ENCODE data around the gene APOC3. TPM values are rescaled to one million over a fixed set of nuclear protein-coding genes. Genes with fewer than 3 reads are reported as not detected.

Gene APOC3
- total and polyA plus RNA-seq, 4 donors: 608 to 24,129 (median 9,307) TPM

DNA sequence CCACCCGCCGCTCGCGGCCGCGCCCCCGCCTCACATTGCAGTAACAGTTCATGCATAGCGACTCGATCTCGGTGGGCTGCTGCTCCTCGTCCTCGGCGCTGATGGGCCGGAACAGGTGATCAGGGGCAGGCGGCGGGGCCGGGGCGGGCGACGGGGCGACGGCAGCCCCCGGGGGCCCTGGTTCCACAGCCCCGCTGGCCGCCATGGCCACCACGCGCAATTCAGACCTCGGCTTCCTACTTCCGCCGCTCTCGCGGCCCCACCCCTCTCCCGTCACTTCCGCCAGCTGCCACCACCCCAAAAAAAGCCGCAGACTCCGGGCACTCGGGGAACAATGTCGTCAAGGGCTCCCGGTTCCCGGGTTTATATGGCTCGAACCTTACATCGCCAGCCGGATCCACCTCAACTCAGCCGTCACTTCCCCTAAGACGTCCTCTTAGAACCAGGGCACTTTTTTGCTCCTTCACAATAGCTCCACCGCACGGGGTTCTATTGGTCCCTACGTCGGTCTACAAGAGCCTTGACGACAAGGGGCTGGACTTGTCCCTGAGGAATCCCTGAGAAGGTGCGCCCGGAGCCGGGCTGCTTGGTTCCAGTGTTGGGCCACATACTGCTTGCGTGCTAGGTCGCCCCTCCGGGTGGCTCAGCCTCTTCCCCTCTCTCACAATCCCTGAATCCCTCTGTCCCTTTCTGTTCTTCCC is 41.8 kb upstream of the APOC3 start, which contains the start of gene ZPR1 (continued):
- TF ChIP-seq RXRA (IDR thresholded peaks at IDR 0.05) (peak in 1 of 2 donors; percentile 40), SP1 (IDR thresholded peaks at IDR 0.05) (peak; percentile 42)
- TF ChIP-seq, protein P1, sequence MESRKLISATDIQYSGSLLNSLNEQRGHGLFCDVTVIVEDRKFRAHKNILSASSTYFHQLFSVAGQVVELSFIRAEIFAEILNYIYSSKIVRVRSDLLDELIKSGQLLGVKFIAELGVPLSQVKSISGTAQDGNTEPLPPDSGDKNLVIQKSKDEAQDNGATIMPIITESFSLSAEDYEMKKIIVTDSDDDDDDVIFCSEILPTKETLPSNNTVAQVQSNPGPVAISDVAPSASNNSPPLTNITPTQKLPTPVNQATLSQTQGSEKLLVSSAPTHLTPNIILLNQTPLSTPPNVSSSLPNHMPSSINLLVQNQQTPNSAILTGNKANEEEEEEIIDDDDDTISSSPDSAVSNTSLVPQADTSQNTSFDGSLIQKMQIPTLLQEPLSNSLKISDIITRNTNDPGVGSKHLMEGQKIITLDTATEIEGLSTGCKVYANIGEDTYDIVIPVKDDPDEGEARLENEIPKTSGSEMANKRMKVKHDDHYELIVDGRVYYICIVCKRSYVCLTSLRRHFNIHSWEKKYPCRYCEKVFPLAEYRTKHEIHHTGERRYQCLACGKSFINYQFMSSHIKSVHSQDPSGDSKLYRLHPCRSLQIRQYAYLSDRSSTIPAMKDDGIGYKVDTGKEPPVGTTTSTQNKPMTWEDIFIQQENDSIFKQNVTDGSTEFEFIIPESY (IDR thresholded peaks at IDR 0.05): no peak

DNA sequence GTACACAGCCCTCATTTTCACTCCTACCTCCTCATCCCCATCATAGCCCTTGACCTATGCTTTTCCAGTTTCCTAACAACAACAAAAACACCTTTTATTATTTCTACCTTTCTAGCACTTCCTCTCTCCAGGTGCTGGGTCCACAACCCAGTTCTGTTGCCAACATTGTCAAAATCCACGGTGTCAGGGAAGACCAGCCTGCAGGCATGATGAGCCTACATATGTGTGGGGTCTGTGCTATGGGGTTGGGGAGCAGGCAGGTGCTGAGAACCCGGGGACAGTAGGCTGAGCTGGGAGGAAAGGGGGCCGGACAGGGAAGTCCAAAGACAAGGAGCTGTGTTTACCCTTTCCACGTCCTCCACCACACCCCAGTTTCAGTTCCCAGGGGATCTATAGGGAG is 41.2 kb upstream of the APOC3 start:
- WGBS: 24% methylated on average over 4 of the region's 4 CpGs

DNA sequence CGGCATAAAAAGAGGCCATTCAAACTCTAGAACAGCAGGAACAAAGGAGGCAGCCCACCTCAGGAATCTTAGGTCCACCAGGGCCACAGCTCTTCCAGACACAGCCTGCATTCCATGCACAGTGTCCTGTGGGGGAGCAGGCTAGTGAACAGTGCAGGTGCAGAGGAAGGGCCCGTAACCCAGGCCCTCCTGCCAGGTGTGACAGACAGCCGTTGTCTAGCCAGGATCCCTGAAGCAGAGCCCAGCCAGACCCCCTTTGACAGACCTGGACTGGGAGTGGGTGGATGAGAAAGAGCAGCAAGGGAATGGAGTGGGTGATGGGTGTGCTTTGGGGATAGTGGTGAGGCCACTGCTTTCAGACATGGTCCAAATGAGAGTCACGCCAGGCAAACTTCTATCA is 40.7 kb upstream of the APOC3 start:
- Histone ChIP-seq H3K4me3 (ENCODE audit: low read depth in 1 of 3, low read length in 3 of 3) (peak overlapping the region; percentile 42 to 78 (median 68)), H3K9me3 (ENCODE audit: control insufficient read depth in 4 of 4, low read length in 3 of 4) (no peaks in the 10 kb centered on the region), H3K36me3 (ENCODE audit: control insufficient read depth in 4 of 4, insufficient read depth in 3 of 4, low read depth in 1 of 4, low read length in 3 of 4) (peaks cover 9 to 24% (median 19%) of the 10 kb centered on the region in 4 donors), H3K27me3 (ENCODE audit: control insufficient read depth in 4 of 4, insufficient read depth in 4 of 4, low read length in 3 of 4) (no peaks in the 10 kb centered on the region), H3K4me1 (ENCODE audit: control insufficient read depth in 4 of 4, insufficient read depth in 4 of 4, low read length in 3 of 4) (peaks cover 0 to 64% (median 54%) of the 10 kb centered on the region in 4 donors), H3K9ac (ENCODE audit: low read depth in 1 of 2, low read length in 2 of 2) (no peak overlapping the region), H3K27ac (ENCODE audit: low read depth in 1 of 2, low read length in 2 of 2) (peak overlapping the region in 1 of 2 donors; percentile 79)
- DNase-seq (ENCODE audit: low spot score): no peak
- WGBS: 50% methylated on average over 4 of the region's 4 CpGs
- TF ChIP-seq YY1 (IDR thresholded peaks at IDR 0.05): no peak
- TF ChIP-seq JUND (IDR thresholded peaks at IDR 0.05): no peak
- TF ChIP-seq FOXA1 (IDR thresholded peaks at IDR 0.05): no peak
- no peak for TF ChIP-seq HNF4G (IDR thresholded peaks at IDR 0.05)
- TF ChIP-seq FOXA2 (IDR thresholded peaks at IDR 0.05): no peak
- no peak for TF ChIP-seq EGR1 (IDR thresholded peaks at IDR 0.05; ENCODE audit: low read depth in 2 of 2)
- TF ChIP-seq NR2F2 (IDR thresholded peaks at IDR 0.05): no peak
- TF ChIP-seq RXRA (IDR thresholded peaks at IDR 0.05): no peak
- TF ChIP-seq SP1 (IDR thresholded peaks at IDR 0.05): no peak
- TF ChIP-seq, protein P2, sequence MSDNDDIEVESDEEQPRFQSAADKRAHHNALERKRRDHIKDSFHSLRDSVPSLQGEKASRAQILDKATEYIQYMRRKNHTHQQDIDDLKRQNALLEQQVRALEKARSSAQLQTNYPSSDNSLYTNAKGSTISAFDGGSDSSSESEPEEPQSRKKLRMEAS (IDR thresholded peaks at IDR 0.05): no peak
- TF ChIP-seq HNF4A (conservative IDR thresholded peaks at IDR 0.05): no peak
- TF ChIP-seq, protein P1 (IDR thresholded peaks at IDR 0.05): no peak
- TF ChIP-seq GABPA (IDR thresholded peaks at IDR 0.05 in 1 of 2, conservative IDR thresholded peaks at IDR 0.05 in 1 of 2): no peak
- TF ChIP-seq, protein P3, sequence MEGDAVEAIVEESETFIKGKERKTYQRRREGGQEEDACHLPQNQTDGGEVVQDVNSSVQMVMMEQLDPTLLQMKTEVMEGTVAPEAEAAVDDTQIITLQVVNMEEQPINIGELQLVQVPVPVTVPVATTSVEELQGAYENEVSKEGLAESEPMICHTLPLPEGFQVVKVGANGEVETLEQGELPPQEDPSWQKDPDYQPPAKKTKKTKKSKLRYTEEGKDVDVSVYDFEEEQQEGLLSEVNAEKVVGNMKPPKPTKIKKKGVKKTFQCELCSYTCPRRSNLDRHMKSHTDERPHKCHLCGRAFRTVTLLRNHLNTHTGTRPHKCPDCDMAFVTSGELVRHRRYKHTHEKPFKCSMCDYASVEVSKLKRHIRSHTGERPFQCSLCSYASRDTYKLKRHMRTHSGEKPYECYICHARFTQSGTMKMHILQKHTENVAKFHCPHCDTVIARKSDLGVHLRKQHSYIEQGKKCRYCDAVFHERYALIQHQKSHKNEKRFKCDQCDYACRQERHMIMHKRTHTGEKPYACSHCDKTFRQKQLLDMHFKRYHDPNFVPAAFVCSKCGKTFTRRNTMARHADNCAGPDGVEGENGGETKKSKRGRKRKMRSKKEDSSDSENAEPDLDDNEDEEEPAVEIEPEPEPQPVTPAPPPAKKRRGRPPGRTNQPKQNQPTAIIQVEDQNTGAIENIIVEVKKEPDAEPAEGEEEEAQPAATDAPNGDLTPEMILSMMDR (IDR thresholded peaks at IDR 0.05; ENCODE audit: low read depth, low read length, missing input control): no peak
- TF ChIP-seq TAF1 (conservative IDR thresholded peaks at IDR 0.05): no peak
- TF ChIP-seq RAD21 (IDR thresholded peaks at IDR 0.05): no peak
- TF ChIP-seq, protein P4, sequence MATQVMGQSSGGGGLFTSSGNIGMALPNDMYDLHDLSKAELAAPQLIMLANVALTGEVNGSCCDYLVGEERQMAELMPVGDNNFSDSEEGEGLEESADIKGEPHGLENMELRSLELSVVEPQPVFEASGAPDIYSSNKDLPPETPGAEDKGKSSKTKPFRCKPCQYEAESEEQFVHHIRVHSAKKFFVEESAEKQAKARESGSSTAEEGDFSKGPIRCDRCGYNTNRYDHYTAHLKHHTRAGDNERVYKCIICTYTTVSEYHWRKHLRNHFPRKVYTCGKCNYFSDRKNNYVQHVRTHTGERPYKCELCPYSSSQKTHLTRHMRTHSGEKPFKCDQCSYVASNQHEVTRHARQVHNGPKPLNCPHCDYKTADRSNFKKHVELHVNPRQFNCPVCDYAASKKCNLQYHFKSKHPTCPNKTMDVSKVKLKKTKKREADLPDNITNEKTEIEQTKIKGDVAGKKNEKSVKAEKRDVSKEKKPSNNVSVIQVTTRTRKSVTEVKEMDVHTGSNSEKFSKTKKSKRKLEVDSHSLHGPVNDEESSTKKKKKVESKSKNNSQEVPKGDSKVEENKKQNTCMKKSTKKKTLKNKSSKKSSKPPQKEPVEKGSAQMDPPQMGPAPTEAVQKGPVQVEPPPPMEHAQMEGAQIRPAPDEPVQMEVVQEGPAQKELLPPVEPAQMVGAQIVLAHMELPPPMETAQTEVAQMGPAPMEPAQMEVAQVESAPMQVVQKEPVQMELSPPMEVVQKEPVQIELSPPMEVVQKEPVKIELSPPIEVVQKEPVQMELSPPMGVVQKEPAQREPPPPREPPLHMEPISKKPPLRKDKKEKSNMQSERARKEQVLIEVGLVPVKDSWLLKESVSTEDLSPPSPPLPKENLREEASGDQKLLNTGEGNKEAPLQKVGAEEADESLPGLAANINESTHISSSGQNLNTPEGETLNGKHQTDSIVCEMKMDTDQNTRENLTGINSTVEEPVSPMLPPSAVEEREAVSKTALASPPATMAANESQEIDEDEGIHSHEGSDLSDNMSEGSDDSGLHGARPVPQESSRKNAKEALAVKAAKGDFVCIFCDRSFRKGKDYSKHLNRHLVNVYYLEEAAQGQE (IDR thresholded peaks at IDR 0.05): no peak

More for the DNA sequence above, 41.2 kb upstream of the APOC3 start:
- TF ChIP-seq JUND (IDR thresholded peaks at IDR 0.05) (no peak), YY1 (IDR thresholded peaks at IDR 0.05) (no peak), TAF1 (conservative IDR thresholded peaks at IDR 0.05) (no peak), FOXA1 (IDR thresholded peaks at IDR 0.05) (no peak), HNF4A (conservative IDR thresholded peaks at IDR 0.05) (no peak), EGR1 (IDR thresholded peaks at IDR 0.05; ENCODE audit: low read depth in 2 of 2) (no peak), FOXA2 (IDR thresholded peaks at IDR 0.05) (no peak)
- TF ChIP-seq, protein P2 (IDR thresholded peaks at IDR 0.05): no peak
- TF ChIP-seq, protein P5, sequence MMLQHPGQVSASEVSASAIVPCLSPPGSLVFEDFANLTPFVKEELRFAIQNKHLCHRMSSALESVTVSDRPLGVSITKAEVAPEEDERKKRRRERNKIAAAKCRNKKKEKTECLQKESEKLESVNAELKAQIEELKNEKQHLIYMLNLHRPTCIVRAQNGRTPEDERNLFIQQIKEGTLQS (IDR thresholded peaks at IDR 0.05): no peak
- H3K9me3 ChIP-seq (ENCODE audit: control insufficient read depth in 4 of 4, low read length in 3 of 4): no peaks in the 10 kb centered on the region
- peak overlapping the region; percentile 65 to 79 for H3K27ac ChIP-seq (ENCODE audit: low read depth in 1 of 2, low read length in 2 of 2)
- peaks cover 0 to 62% (median 53%) of the 10 kb centered on the region in 4 donors for H3K4me1 ChIP-seq (ENCODE audit: control insufficient read depth in 4 of 4, insufficient read depth in 4 of 4, low read length in 3 of 4)
- H3K4me3 ChIP-seq (ENCODE audit: low read depth in 1 of 3, low read length in 3 of 3): peak overlapping the region; percentile 42 to 78 (median 68)
- no peaks in the 10 kb centered on the region for H3K27me3 ChIP-seq (ENCODE audit: control insufficient read depth in 4 of 4, insufficient read depth in 4 of 4, low read length in 3 of 4)
- no peak for DNase-seq (ENCODE audit: low spot score)
- peak overlapping the region; percentile 22 to 84 for H3K9ac ChIP-seq (ENCODE audit: low read depth in 1 of 2, low read length in 2 of 2)
- H3K36me3 ChIP-seq (ENCODE audit: control insufficient read depth in 4 of 4, insufficient read depth in 3 of 4, low read depth in 1 of 4, low read length in 3 of 4): peaks cover 9 to 26% (median 22%) of the 10 kb centered on the region in 4 donors

All from liver (tissue), 9 donors.